ENCODE data around the gene PRKAR2A.
"Not testable (repeated sequence)": the region's sequence is repeated elsewhere in the genome, so short reads cannot be mapped to it uniquely, and the experiment has no call there.

Gene PRKAR2A

DNA sequence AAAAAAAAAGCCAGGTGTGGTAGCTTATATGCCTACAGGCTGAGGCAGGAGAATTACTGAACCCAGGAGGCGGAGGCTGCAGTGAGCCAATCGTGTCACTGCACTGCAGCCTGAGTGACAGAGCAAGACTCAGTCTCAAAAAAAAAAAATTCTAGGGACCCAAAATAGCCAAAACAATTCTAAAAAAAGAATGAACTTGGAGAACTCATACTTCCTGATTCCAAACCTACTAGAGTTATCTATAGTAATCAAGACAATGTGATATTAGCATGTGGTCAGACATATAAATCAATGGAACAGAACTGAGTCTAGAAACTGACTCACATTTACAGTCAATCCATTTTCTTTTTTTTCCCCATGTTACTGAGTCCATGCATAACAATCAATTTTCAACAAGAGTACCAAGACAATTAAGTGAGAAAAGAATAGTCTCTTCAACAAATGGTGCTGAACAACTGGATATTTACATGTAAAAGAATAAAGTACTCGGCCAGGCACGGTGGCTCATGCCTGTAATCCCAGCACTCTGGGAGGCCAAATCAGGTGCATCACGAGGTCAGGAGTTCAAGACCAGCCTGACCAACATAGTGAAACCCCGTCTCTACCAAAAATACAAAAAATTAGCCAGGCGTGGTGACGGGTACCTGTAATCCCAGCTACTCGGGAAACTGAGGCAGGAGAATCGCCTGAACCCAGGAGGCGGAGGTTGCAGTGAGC is 11.9 kb downstream of the PRKAR2A start:
- FAIRE-seq = no peak

- no peak for FAIRE-seq
Measured at GRCh38 chr3:48832684-48833083, 15.0 kb downstream of the PRKAR2A start.

DNA sequence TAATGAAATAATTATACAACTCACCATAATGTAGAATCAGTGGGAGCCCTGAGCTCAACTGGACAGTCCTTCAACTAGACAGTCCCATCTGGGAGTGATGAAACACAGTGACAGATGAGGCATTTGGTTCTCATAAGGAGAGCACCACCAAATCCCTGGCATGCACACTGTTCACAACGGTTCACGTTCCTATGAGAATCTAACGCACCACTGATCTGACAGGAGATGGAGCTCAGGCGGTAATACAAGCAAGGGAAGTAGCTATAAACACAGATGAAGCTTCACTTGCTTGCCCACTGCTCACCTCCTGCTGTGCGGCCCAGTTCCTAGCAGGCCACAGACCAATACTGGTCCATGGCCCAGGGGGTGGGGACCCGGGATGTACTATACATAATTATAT is 17.0 kb downstream of the PRKAR2A start:
- FAIRE-seq = no peak

- not testable (repeated sequence) for FAIRE-seq
Measured at GRCh38 chr3:48829525-48829924, 18.1 kb downstream of the PRKAR2A start.

DNA sequence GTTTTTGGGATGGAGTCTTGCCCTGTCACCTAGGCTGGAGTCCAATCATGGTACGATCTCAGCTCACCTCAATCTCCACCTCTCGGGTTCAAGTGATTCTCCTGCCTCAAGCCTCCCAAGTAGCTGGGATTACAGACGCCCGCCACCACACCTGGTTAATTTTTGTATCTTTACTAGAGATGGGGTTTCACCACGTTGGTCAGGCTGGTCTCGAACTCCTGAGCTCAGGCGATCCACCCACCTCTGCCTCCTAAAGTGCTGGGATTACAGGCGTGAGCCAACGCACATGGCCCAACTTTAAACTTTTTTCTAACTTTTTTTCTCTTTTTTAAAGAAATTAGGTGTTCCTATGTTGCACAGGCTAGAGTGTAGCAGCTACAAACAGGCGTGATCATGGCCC is 19.8 kb downstream of the PRKAR2A start:
- not testable (repeated sequence) for FAIRE-seq

GRCh38 chr3:48826451-48826850 is 21.2 kb downstream of the PRKAR2A start:
- FAIRE-seq = no peak

- FAIRE-seq = no peak
Measured at GRCh38 chr3:48820612-48821324, 26.9 kb downstream of the PRKAR2A start.

GRCh38 chr3:48819234-48820221 is 28.1 kb downstream of the PRKAR2A start:
- FAIRE-seq = no peak

DNA sequence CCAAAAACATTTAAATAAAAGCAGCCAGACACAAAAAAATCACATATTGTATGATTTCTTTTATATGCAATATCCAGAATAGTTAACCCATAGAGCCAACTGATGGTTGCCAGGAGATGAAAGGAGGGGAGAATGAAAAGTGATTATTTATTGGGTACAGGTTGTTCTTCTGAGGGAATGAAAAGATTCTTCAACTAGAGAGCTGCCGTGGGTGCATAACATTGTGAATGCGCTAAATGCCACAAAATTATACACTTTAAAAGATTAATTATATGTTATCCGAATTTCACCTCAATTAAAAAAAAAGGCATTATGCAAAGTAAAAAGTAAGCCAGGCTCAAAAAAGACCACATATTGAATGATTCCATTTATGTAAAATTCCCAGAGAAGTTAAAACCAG is 36.1 kb downstream of the PRKAR2A start:
- no peak for FAIRE-seq

DNA sequence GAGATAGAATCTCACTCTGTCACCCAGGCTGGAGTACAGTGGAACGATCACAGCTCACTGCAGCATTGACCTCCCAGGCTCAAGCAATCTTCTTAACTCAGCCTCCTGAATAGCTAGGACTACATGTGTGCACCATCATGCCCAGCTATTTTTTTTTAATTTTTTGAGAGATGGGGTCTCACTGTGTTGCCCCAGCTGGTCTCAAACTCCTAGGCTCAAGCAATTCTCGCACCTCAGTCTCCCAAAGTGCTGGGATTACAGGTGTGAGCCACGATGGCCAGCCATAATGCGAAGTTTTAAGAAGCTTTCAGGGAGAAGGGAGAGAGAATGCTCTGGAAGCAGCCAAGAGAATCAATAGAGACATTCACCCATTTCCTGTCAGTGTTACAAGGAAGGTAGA is 42.7 kb downstream of the PRKAR2A start:
- no peak for FAIRE-seq

DNA sequence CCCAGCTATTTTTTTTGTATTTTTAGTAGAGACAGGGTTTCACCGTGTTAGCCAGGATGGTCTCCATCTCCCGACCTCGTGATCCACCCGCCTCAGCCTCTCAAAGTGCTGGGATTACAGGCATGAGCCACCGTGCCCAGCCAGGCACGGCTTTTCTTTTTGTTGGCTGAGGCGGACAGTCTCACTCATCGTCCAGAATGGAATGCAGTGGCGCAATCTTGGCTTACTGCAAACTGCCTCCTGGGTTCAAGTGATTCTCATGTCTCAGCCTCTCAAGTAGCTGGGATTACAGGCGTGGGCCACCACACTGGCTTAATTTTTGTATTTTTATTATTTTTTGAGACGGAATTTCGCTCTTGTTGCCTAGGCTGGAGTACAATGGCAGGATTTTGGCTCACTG is 46.8 kb downstream of the PRKAR2A start:
- not testable (repeated sequence) for FAIRE-seq

GRCh38 chr3:48798998-48799397 is 48.7 kb downstream of the PRKAR2A start:
- FAIRE-seq = no peak

- no peak for FAIRE-seq
Measured at GRCh38 chr3:48797626-48798025, 50.0 kb downstream of the PRKAR2A start.

DNA sequence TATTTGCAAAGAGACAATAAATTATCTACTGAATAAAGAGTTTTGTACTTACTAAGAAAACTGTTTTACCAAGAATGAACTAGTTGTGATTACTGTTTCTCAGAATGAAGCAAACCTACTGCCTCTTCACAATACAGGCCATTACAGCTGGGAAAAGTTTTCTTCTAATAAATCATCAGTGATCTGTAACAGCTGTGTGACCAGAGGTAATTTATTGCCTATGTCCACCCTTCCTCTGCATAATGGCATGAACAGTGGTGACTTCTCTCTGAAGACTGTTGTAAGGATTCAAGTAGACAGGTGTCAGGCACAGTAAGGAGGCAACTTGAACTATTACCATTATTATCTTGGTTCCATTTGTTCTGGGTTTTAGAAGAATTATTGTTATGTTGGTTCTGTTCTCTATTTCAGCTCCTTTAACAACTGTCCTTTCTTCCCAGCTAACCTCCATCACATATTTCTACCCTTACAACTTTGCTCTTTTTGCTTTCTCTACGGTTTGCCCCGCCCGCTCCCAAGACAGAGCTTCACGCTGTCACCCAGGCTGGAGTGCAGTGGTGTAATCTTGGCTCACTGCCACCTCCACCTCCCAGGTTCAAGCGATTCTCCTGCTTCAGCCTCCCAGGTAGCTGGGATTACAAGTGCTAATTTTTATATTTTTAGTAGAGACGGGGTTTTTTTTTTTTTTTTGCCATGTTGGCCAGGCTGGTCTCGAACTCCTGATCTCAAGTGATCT is 51.5 kb downstream of the PRKAR2A start:
- no peak for FAIRE-seq

DNA sequence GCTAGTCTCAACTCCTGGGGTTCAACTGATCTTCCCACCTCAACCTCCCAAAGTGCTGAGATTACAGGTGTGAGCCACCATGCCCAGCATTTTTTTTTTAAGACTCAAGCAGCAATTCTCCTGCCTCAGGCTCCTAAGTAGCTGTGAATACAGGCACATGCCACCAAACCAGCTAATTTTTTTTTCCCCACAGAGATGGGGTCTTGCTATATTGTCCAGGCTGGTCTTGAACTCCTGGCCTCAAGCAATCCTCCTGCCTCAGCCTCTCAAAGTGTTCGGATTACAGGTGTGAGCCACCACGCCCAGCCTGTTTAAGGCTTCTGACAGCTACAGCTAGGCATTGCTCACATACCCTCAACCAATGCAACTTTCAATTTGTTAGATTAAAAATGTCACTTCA is 54.2 kb downstream of the PRKAR2A start:
- not testable (repeated sequence) for FAIRE-seq

DNA sequence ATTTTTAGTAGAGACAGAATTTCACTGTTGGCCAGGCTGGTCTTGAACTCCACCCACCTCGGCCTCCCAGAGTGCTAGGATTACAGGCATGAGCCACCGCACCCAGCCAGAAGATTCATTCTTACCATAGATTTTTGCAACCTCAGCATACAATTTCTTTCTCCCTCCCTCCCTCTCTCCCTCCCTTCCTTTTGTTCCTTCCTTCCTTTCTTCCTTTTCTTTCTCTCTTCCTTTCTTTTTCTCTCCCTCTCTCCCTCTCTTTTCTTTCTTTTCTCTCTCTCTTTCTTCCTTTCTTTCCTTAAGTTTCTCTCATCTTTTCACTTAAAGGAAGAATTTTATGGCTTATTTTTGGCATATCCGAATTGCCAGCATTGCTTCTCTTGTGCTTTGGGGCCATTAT is 58.0 kb downstream of the PRKAR2A start:
- no peak for FAIRE-seq

GRCh38 chr3:48788544-48789162 is 59.0 kb downstream of the PRKAR2A start:
- FAIRE-seq = no peak

DNA sequence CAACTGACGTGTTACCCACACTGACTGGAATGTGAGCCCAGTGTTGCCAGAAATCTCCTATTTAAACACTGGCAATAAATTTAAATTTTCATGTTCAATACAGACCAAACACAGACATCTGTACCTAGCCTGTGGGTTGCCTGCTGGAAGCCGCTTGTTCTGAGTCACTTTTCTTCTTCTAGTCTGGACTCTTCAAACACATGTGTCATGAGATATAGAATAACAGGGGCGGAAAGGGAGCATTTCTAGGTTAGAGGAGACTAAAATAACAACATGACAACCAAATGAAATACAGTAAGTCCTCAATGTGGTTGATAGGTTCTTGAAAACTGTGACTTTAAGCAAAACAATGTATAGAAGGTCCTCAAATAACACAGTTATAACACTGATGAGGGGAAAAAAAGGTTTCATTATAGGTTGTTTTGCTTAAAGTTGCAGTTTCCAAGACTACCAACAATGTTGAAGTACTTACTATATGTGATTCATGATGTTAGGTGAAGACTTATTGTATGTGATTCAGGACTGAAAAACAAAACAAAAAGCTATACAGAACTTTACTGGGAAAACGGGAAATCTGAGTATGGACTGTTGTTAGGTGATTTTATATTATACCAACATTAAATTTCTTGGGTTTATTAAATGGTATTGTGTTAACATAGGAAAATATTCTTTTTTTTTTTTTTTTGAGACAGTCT is 63.1 kb downstream of the PRKAR2A start:
- no peak for FAIRE-seq

DNA sequence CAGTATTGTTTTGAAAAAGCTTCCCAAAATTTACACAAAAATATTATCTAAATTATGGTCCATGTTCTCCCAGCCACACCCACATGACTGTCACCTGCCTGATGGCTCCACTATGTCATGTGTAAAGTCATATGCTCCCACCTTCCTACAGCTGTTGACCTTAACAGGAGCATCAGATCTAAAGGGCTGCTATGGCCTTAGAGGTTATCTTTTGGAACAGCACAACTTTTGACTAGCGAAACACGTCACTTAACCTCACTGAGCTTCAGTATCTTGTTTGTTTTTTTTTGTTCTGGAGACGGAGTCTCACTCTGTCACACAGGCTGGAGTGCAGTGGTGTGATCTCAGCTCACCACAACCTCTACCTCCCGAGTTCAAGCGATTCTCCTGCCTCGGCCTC is 64.4 kb downstream of the PRKAR2A start:
- no peak for FAIRE-seq

- no peak for FAIRE-seq
Measured at GRCh38 chr3:48782046-48782445, 65.6 kb downstream of the PRKAR2A start.

DNA sequence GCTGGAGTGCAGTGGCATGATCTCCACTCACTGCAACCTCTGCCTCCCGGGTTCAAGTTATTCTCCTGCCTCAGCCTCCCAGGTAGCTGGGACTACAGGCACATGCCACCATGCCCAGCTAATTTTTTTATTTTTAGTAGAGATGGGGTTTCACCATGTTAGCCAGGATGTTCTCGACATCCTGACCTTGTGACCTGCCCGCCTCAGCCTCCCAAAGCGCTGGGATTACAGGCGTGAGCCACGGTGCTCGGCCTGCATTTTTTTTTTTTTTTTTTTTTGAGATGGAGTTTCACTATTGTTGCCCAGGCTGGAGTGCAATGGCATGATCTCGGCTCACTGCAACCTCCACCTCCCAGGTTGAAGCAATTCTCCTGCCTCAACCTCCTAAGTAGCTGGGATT is 69.1 kb downstream of the PRKAR2A start:
- FAIRE-seq = not testable (repeated sequence)

DNA sequence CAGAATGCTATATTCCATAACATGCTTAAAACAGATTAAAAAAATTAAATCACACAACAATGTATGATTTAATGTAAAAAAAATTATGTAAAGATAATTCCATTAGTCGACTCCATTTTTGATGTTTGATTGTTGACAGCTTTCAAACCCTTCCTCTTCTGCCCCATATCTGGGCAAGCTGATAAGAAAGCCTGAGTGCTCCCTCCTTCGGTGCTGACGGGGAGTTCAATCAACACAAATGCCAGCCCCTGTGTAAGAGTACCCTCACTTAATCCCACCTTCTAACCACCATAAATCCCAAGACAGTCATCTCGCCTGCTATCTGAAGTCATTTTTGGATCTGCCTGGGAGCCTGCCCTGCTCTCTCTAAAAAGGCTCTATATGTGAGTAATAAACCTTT is 70.8 kb downstream of the PRKAR2A start:
- FAIRE-seq = no peak
